Prostate gland (tissue), 2 donors: Measurements from ENCODE around the gene MYL2.

Experiments
- POLR2A ChIP-seq: fragments of 450-650 bp; IDR thresholded peaks from one replicate; pipeline ENCODE4 v1.6.1; 2016; ENCODE audit warnings: antibody characterized with exemption, mild to moderate bottlenecking
- POLR2AphosphoS5 ChIP-seq: sonication (generic); formaldehyde crosslinking; IDR thresholded peaks from one replicate; pipeline ENCODE4 v1.6.1; 2017; ENCODE audit warnings: antibody characterized with exemption
- TF ChIP-seq, protein P1 (sequence below), 4 experiments: fragments of 200-600 bp in 2 of 4; fragments of 450-650 bp in 2 of 4; sonication (generic) in 2 of 4; IDR thresholded peaks; 1 replicate in 3 of 4; 2 replicates in 1 of 4; pipeline ENCODE4 v1.5.1; 2016 to 2019; ENCODE audit warnings: antibody characterized with exemption in 4 of 4, mild to moderate bottlenecking in 2 of 4, moderate library complexity in 2 of 4

DNA sequence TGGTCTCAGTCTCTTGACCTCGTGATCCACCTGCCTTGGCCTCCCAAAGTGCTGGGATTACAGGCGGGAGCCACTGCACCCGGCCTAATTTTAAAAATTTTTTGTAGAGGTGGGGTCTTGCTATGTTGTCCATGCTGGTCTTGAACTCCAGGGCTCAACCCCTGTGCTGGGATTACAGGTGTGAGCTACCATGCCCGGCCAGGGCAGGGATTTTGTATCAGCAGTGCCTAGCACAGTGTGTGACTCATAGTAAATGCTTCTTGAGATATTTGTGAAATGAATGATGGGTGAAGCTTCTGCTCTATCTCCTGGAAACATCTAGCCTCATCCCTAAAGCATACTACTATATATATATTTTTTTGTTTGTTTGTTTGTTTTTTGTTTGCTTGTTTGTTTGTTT lies 37.1 kb downstream of the MYL2 start:
- no peak for TF ChIP-seq POLR2A
- TF ChIP-seq, protein P1, sequence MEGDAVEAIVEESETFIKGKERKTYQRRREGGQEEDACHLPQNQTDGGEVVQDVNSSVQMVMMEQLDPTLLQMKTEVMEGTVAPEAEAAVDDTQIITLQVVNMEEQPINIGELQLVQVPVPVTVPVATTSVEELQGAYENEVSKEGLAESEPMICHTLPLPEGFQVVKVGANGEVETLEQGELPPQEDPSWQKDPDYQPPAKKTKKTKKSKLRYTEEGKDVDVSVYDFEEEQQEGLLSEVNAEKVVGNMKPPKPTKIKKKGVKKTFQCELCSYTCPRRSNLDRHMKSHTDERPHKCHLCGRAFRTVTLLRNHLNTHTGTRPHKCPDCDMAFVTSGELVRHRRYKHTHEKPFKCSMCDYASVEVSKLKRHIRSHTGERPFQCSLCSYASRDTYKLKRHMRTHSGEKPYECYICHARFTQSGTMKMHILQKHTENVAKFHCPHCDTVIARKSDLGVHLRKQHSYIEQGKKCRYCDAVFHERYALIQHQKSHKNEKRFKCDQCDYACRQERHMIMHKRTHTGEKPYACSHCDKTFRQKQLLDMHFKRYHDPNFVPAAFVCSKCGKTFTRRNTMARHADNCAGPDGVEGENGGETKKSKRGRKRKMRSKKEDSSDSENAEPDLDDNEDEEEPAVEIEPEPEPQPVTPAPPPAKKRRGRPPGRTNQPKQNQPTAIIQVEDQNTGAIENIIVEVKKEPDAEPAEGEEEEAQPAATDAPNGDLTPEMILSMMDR (IDR thresholded peaks at IDR 0.05), result no peak
- no peak for TF ChIP-seq POLR2AphosphoS5
